Smooth muscle cell of the brain vasculature (primary cell): ENCODE measurements around the gene DPT.
"Not testable (repeated sequence)": the region's sequence is repeated elsewhere in the genome, so short reads cannot be mapped to it uniquely, and the experiment has no call there.

Source experiments
- DNase-seq: peaks from one replicate; pipeline ENCODE4 v3.0.0-alpha.2; 2012; ENCODE audit warnings: low read depth, low spot score

Gene DPT

DNA sequence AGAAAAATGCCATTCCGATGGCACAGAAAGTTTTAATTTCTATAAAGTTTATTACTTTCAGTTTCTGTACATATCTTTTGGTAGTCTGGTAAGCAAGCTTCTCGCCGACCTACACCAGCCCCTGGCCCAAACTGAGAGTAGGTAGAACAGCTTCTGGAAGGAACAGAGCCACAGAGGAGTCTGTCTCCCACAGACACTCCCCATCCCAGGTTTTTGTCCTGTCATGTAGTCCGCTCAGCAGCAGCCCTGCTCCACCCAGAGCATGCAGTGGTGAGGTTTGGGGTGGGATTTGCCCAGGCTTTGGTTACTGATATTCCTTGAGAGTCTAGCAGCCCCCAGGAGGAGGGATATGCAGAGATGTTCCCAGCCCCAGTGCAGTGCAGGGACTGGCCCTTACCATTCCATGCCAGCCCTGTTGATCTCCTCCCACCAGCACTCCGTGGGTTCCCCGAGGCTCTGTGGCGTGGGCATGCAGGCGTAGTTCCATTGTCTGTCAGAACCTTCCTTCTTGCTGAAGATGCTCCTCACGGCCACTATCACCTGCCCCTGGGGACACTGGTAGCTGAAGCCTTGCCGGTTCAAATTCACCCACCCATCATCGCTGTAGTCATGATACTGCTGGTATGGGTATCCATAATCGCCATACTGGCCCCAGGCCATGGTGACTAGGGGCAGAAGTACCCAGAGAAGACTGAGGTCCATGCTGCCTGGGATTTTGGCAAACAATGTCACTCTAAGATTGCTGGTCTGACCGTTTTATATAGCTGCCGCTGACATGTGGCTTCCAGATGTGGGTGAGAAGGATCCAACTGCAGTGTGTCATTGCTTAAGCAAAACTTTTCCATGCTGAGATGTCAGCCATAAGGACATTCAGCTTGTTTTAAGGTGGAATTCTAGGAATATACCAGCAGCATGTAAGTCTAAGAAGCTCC is at the start of gene DPT:
DPT (minus strand) TSS at position 734 of the 932 bp plus-strand sequence; CDS start at position 702, 32 bp downstream.
- no peak for DNase-seq

GRCh38 chr1:168775366-168775765 is 46.4 kb upstream of the DPT start:
- no peak for DNase-seq

DNA sequence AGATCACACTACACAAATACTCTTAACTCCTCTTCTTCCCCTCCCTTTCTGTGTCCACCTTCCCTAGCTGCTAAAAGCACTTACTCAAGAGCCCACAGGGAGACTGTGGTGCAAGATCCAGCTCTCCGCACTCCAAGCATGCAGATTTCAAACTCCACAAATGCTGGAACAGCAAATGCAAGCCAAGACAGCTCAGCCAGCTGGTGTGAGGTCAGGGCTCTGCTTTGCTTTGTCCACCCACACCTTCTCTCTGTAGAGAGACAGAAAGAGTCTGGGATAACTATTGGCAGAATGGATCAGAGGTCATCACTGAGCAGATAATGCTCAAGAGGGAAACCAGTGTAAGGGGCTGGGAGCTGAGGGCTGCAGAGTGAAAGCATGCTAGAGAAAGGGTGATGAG is 45.2 kb upstream of the DPT start:
- no peak for DNase-seq

GRCh38 chr1:168772428-168773060 is 43.5 kb upstream of the DPT start:
- DNase-seq, result no peak

- no peak for DNase-seq
Observed at GRCh38 chr1:168771104-168771630, 42.2 kb upstream of the DPT start.

DNA sequence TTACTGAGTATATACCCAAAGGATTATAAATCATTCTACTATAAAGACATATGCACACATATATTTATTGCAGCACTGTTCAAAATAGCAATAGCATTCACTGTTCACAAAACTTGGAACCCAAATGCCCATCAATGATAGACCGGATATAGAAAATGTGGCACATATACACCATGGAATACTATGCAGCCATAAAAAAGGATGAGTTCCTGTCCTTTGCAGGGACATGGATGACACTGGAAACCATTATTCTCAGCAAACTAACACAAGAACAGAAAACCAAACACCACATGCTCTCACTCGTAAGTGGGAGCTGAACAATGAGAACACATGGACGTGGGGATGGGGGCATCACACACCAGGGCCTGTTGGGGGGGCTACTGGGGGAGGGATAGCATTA is 40.9 kb upstream of the DPT start:
- DNase-seq, result not testable (repeated sequence)

DNA sequence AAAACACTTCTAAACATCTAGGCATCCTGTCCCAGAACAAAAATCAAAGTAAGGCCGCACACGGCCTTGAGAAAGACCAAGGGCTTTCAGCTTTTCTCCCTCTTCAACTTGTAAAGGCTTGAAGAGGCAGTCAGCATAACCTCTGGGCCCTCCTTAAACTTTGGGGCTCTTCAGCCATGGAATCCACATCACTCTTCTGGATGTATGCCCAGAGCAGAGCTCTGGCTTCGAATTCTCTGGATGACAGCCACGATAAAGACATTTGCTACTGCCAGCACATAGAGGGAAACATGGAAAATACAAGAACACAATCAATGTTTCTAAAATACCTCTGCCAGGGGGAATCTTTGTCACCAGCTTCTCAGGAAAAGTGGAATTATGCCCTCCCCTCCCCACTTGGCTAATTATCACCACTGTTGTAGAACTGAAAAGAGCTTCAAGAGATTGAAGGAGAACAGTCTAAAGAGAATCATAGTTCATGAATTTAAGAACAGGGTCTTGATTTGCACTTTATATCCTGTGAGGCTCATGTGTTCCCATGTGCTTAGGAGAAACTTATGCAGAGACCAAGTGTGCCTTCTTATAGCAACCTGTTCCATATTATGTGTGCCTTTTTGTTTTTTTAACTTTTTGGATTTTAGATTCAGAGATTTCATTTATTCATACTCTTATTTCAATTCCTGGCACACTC is 39.0 kb upstream of the DPT start:
- DNase-seq, result no peak

- no peak for DNase-seq
Observed at GRCh38 chr1:168766568-168766967, 37.6 kb upstream of the DPT start.

GRCh38 chr1:168763031-168763430 is 34.0 kb upstream of the DPT start:
- DNase-seq, result no peak

- DNase-seq, result no peak
Observed at GRCh38 chr1:168762473-168762872, 33.5 kb upstream of the DPT start.

DNA sequence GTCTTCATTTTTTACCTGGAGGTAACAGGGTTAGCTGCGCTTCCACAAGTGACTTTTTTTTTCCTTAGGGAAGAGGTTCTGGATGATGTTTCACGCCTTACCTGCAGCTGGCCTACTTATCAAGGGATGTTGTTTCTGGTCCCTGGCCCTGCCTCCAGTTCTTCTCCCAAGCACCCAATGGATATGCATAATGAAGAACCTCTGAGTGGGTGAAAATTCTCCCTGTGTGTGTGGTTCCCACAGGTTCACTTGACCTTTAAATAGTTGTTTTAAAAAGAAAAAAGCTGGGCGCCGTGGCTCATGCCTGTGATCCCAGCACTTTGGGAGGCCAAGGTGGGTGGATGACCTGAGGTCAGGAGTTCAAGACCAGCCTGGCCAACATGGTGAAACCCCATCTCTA is 31.8 kb upstream of the DPT start:
- no peak for DNase-seq

DNA sequence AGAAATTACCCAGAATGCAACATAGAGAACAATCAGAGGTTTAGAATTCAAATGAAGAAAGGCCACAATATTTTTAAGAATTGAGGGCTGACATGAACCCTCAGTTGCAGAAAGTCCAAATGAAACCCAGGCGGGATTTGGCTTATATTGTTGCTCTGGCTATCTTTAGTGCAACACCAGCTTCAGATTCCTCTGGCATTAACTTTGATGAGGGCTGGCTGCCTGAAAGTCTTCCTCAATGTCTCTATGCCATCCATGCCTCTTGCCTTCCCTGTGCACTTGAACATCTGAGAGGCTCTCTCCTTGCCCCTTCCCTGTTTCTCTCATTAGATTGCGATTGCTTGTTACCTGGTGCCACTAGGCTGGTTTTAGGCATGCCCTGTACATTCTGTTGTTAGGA is 31.2 kb upstream of the DPT start:
- DNase-seq, result no peak

GRCh38 chr1:168759077-168759476 is 30.1 kb upstream of the DPT start:
- no peak for DNase-seq

- DNase-seq, result no peak
Observed at GRCh38 chr1:168758503-168758902, 29.5 kb upstream of the DPT start.

DNA sequence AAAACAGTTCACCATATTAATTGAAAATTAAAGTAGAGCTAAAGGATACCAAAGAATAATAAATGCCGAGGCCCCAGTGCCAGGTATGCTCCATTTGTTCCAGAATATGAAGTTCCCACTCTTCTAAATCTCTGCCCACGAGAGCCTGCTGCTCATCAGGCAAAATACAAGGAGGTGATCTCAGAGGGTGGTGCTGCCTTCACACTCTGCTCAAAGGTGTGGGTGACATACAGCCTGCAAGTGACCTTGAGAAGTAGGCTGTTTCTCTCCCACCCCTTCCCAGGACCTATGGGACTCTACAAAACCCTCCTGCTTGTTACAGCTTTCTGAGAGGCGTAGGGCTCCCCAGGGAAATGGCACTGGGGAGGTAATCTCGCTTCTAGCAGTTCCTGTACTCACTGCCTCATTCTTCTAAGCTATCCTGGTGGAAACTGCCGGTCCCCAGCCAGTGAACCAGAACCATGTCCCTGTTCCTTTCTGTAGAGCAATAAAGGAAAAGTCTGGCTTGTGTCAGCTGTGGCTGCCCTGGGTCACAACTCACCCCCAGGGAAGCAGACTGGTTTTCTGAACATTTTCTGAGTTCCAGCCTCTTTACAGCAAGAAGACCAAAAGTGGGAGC is 26.9 kb upstream of the DPT start:
- DNase-seq, result no peak

DNA sequence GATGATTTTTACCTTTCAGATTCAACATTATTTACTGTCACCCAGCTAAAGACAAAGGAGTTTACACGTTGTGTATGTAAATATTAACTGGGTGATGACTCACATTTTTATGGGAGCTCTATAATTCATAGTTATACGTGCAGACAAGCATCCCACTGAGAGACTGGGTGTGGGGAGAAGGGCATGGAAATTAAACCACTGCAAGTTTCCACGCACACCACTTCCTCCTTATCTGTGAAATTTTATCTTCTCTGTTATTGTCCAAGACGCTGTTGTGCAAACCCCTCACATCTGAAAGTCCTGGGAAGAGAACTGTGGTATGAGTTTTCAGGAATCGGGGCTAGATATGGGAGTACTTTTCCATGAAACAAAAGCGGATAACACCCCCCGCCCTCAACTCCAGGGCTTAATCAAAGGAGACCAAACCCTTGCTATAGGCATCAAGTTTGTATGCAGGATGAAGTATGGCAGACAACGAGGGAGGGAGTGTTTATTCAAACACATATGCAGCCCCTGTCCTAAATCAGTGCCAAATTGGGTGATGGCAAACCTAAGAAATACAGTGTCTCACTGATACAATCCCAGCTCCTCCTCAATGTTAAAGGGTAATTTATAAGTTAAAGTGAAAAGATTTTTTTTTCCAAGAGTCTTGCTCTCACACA is 23.3 kb upstream of the DPT start:
- no peak for DNase-seq

DNA sequence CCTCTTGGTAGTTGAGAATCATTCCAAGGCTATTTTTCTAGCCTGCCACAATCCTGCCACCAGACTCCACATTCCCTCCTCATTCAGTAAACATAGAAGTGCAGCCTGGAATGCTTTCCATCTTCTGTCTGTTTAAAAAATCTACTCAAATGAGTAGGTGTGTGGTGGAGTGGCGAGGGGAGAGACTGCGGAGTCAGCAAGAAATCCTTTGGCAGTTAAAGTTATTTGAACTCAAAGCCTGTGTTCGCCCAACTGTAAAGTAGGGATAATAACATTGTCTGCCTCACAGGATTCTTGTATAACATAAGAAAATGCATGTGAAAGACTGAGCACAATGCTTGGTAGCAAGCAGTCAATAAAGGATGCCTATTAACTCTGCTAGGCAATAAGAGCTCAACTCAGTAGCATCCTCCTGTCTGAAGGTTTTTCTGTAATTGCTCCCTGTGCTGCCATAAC is 22.2 kb upstream of the DPT start:
- DNase-seq, result no peak

GRCh38 chr1:168742994-168743650 is 14.1 kb upstream of the DPT start:
- no peak for DNase-seq

GRCh38 chr1:168742386-168742785 is 13.4 kb upstream of the DPT start:
- no peak for DNase-seq

- DNase-seq, result no peak
Observed at GRCh38 chr1:168739908-168740307, 10.9 kb upstream of the DPT start.

DNA sequence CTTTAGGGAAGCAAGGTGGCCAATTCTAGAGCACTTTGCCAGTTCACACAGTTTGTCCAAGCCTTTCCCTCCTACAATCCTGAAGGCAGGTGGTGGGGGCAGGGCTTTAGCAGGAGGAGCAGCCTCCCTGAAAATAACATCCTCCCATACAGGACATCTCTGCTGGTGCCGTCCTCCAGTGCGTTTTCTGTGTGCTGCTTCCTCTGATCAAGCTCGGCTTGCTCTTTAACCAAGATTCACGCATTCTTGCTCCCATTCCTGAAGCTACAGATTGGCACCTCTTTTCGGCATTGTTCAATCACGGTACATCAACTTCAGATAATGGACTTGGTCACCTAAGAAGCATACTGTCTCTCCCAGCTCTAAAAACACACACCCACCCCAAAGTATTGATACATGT is 7.5 kb upstream of the DPT start:
- no peak for DNase-seq
